GM18526 (cell line): ENCODE data around the gene SLX4.

ENCODE experiments used
- POLR2A ChIP-seq: IDR thresholded peaks from 3 replicates; pipeline ENCODE4 v1.6.1; 2011; ENCODE audit not compliant: insufficient read length; ENCODE audit errors: extremely low read depth

Gene SLX4

GRCh38 chr16:3645108-3645503 lies 33.7 kb upstream of the SLX4 start:
- no peak for TF ChIP-seq POLR2A

- TF ChIP-seq POLR2A: no peak
Observed at GRCh38 chr16:3643095-3643730, 31.8 kb upstream of the SLX4 start.

- TF ChIP-seq POLR2A: no peak
Observed at GRCh38 chr16:3642397-3643094, 31.1 kb upstream of the SLX4 start.

GRCh38 chr16:3641801-3642396 lies 30.5 kb upstream of the SLX4 start:
- TF ChIP-seq POLR2A: no peak

GRCh38 chr16:3640632-3641501 lies 29.5 kb upstream of the SLX4 start:
- TF ChIP-seq POLR2A: no peak

GRCh38 chr16:3640207-3640606 lies 28.8 kb upstream of the SLX4 start:
- no peak for TF ChIP-seq POLR2A

- no peak for TF ChIP-seq POLR2A
Observed at GRCh38 chr16:3638916-3639644, 27.7 kb upstream of the SLX4 start.

- TF ChIP-seq POLR2A: no peak
Observed at GRCh38 chr16:3637371-3637923, 26.0 kb upstream of the SLX4 start.

GRCh38 chr16:3625911-3626732 lies 14.7 kb upstream of the SLX4 start:
- TF ChIP-seq POLR2A: no peak

GRCh38 chr16:3625331-3625730 lies 13.9 kb upstream of the SLX4 start:
- no peak for TF ChIP-seq POLR2A

- TF ChIP-seq POLR2A: no peak
Observed at GRCh38 chr16:3623642-3624041, 12.2 kb upstream of the SLX4 start.

GRCh38 chr16:3618769-3619141 lies 7.3 kb upstream of the SLX4 start:
- no peak for TF ChIP-seq POLR2A

GRCh38 chr16:3612510-3613466 lies 1.4 kb upstream of the SLX4 start:
- no peak for TF ChIP-seq POLR2A

- no peak for TF ChIP-seq POLR2A
Observed at GRCh38 chr16:3610698-3611145, 684 bp downstream of the SLX4 start.
